ENCODE data around the gene TNFRSF14. TPM values are rescaled to one million over a fixed set of nuclear protein-coding genes. Genes with fewer than 3 reads are reported as not detected.

The TNFRSF14 gene
- total RNA-seq, 1 donor from 2014 or later: 177 TPM

DNA sequence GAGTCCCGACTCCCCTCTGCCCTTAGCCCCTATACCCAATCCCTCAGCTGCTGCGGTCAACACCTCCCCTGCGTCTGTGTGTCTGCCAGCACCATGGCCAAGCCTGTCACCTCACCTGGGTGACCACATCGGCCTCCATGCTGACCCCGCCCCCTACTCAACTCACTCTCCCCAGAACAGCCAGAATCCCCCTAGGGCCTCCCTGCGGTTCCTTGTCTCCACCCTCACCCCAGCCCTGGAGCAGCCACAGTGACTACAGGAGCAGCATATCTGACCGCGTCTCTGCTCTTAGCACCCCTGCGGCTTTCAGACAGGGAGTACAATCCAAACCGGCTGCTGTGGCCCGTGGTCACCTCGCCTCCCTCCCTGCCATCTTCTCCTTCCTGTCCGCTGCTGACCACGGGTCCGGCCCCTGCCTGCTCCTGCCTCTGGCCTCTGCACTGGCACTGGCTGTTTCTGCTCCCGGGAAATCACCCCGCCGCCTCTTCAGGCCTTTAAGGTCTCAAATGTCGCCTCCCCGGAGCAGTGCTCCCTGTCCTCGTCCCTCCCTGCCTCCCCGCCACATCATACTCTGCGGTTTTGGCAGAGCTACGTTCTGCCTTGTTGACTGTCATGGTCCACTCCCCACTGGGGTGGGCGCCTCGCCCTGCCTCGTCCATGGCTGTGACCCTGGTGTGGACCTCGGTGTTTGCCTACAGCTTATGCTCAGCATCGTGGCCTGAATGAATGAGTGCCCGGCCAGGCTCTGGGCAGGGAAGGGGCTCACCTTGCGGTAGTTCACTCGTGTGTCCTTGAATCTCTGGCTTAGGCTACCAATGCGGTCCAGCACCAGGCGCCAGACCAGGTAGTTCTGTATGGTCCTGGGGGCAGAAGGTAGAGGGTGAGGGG lies 41.5 kb downstream of the TNFRSF14 start:
- no peak for DNase-seq (ENCODE audit: low read depth in 2 of 2)

DNA sequence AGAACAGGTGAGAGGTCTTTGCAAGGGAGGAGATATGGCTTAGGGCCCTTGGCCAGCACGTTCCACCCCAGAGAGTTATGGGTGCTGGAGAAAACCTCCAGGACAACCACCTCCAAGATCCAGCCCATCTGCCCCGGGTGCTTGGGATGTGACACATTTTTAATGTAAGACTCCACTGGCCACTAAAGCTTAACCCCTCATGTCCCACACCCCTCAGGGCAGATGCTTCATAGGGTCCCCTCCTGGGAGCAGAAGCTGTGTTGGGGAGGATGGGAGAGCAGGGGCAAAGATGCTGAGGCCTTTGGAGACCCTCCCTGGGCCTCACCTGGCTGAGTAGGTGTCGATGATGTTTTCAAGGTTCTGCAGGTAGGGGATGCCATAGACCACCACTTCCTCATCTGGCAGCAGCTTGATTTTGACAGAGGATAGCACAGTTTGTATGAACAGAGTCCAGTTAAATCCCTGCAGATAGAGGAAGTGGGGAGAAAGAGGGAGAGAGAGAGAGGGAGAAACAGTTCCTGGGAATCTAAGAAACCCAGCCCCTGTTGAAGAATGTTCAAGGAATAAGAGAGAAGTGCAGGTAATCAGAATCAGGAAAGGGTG lies 42.3 kb downstream of the TNFRSF14 start:
- DNase-seq (ENCODE audit: low read depth in 2 of 2): no peak

DNA sequence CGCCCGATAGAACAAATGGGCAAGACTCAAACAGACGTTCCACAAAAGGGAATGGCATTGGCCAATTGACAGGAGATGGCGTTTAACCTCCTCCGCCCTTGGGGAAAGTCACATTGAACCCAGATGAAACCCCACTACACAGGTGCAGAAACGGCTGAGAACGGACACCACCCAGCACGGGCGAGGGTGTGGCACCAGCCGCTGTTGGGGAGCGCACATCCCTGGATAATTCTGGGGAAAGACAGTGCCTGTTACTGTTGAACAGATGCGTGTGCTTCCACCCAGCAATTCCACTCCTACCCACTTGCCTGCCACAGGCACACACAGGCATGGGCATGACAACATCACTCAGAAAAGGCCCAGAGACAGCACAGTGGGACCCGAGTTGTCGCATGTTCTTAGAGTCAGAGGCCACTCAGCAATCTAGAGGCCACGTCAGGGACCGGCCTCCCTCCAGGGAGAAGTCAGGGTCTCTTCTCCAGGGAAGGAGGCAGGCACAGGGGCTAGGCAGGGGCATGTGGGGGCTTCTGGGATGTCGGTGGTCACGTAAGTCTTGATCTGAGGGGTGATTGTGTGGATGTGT lies 45.6 kb downstream of the TNFRSF14 start:
- no peak for DNase-seq (ENCODE audit: low read depth in 2 of 2)

- DNase-seq (ENCODE audit: low read depth in 2 of 2): no peak
Measured at GRCh38 chr1:2602311-2602835, 46.2 kb downstream of the TNFRSF14 start.

DNA sequence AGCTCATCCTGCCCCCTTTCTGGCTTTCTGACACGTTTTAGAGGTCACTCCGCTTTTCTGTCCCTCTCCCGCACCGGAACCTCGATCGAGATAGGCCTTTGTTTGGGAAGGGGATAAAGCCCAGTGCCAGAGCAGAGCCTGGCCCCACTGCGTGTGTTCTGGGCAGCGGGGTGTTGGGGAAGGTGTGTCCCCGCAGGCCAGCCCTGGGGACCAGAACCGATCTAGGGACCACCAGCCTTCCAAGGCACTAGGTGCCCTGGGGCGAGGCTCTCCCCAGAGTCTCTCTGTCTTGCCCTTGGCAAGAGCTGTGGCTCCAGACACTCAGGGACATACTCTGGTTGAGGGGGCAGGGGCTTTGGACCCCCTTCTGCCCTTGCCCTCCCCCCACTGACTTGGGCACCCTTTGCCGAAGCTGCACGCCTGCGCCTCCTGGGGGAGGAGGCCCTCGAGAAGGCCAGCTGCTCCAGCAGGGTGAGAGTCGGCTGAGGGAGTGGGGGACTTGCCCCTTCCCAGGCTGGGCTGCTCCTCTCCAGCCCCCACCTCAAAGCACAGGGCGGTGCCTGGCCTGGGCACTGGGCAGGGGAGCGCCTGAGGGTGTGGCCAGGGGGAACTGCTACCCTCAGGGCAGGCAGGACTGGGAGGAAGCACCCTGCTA lies 46.8 kb downstream of the TNFRSF14 start:
- DNase-seq (ENCODE audit: low read depth in 2 of 2): no peak

GRCh38 chr1:2603521-2604155 lies 47.5 kb downstream of the TNFRSF14 start:
- no peak for DNase-seq (ENCODE audit: low read depth in 2 of 2)

- DNase-seq (ENCODE audit: low read depth in 2 of 2): no peak
Measured at GRCh38 chr1:2604156-2604843, 48.1 kb downstream of the TNFRSF14 start.

DNA sequence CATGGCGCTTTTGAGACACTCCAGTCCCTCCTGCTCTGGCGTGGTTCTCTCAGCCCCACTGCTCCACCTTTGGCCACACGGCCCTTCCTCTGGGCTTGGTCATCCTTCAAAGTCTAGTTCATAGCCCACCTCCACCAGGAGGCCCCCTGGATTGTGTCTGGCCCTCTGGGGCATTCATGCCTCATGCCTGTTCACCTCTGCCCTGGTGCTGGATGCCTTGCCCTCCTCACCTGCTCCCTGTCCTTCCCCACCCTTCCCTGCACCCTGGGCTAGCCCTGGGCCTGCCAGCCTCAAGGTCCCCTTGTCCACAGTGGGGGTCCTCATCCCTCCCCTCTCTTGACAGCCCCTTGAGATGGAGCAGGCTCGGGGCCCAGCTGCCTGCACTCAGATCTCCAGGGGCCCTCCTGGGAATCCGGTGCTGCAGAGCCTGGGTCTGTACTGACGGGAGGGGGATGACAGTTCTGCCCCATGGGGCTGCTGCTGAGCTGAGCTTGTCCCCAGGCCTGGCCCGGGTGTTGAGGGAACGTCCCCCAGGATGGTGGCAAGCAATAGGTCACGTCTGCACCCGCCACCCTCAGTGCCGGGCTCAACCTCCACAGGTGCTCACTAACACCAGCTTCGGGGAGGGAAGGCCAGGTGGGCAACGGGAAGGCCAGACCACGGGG lies 48.8 kb downstream of the TNFRSF14 start:
- DNase-seq (ENCODE audit: low read depth in 2 of 2): no peak

GRCh38 chr1:2605509-2606395 lies 49.6 kb downstream of the TNFRSF14 start:
- DNase-seq (ENCODE audit: low read depth in 2 of 2): no peak

DNA sequence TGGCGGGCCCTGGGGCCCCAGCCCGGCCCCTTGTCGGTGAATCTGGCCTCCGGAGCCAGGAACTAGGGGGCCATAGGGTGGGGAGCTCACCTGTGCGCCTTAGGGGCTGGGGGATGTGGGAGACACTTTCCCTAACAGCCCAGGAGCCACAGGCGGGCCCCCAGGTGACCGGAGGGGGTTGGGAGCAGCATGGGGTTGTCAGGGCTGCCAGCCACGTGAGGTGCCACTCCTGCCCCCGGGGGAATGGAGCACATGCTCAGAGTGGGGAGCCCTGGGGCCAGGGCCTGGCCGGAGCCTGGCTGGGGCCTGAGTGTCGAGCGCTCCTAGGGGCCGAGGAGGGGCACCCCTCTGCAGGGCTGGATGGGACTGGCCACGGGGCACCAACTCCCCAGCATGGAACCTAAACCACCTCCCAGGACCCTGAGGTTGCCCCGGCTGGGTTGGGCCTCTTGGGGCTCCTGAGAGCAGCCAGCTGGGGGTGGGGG lies 50.3 kb downstream of the TNFRSF14 start:
- DNase-seq (ENCODE audit: low read depth in 2 of 2): no peak

GRCh38 chr1:2606881-2607621 lies 50.9 kb downstream of the TNFRSF14 start:
- DNase-seq (ENCODE audit: low read depth in 2 of 2): no peak

- peak in 1 of 2 donors; percentile 36 for DNase-seq (ENCODE audit: low read depth in 2 of 2)
Measured at GRCh38 chr1:2607641-2608091, 51.5 kb downstream of the TNFRSF14 start.

GRCh38 chr1:2609319-2610035 lies 53.3 kb downstream of the TNFRSF14 start:
- no peak for DNase-seq (ENCODE audit: low read depth in 2 of 2)

DNA sequence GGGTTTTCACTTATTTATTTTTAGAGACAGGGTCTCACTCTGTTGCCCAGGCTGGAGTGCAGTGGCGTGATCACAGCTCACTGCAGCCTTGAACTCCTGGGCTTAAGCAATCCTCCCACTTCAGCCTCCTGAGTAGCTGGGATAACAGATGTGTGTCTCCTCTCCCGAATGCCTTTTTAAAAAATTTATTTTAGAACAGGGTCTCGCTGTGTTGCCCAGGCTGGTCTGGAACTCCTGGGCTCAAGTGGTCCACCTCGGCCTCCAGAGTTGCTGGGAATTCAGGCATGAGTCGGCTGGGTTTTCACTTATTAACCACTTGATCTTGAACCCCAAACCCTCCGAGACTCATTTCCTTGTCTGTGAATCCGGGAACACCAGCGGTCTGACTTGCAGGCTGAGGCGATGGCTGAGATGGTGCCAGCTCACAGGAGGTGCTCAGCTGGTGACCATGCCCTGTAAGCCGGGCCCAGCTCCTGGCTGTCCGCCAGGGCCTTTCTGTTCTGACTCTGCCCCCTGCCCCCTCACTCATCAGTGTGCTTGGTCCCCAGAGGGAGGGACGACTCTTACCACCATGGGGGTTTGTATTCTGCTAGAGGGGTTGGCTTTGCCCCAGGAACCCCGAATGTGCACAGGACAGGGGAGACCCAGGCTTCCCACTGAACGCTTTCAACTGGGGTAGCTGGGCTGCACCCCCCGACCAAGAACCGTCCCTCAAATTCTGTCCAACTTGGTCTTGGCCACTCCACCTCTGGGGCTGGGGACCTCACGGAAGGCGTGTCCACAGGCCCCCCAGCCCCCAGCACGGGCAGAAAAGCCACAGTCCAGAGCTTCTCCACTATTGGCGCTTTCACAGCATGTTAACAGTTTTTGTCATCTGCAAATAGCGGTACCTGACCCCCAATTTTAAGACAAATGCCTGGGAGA lies 54.1 kb downstream of the TNFRSF14 start:
- no peak for DNase-seq (ENCODE audit: low read depth in 2 of 2)

- no peak for DNase-seq (ENCODE audit: low read depth in 2 of 2)
Measured at GRCh38 chr1:2611031-2611501, 54.9 kb downstream of the TNFRSF14 start.
